Neural cell (in vitro differentiated cells): ENCODE data around the gene HIVEP1.

ENCODE experiments used
- EZH2 ChIP-seq: fragments of 200-600, 300-800 bp; shearing (Covaris generic), sonication (generic); IDR thresholded peaks from 2 replicates; pipeline ENCODE4 v1.6.1; 2014; ENCODE audit warnings: antibody characterized with exemption, low read length, borderline replicate concordance, mild to moderate bottlenecking; ENCODE audit not compliant: insufficient read depth, poor library complexity, severe bottlenecking
- POLR2AphosphoS5 ChIP-seq: IDR thresholded peaks from 2 replicates; pipeline ENCODE4 v1.6.1; 2012
- TF ChIP-seq, protein P1 (sequence below): fragments of 450-650 bp; IDR thresholded peaks from 2 replicates; pipeline ENCODE4 v1.5.1; 2014; ENCODE audit warnings: antibody characterized with exemption, mild to moderate bottlenecking, moderate library complexity; ENCODE audit not compliant: poor library complexity, severe bottlenecking
- TF ChIP-seq, protein P2 (sequence below): IDR thresholded peaks from 2 replicates; pipeline ENCODE4 v1.6.1; 2012; ENCODE audit warnings: borderline replicate concordance

DNA sequence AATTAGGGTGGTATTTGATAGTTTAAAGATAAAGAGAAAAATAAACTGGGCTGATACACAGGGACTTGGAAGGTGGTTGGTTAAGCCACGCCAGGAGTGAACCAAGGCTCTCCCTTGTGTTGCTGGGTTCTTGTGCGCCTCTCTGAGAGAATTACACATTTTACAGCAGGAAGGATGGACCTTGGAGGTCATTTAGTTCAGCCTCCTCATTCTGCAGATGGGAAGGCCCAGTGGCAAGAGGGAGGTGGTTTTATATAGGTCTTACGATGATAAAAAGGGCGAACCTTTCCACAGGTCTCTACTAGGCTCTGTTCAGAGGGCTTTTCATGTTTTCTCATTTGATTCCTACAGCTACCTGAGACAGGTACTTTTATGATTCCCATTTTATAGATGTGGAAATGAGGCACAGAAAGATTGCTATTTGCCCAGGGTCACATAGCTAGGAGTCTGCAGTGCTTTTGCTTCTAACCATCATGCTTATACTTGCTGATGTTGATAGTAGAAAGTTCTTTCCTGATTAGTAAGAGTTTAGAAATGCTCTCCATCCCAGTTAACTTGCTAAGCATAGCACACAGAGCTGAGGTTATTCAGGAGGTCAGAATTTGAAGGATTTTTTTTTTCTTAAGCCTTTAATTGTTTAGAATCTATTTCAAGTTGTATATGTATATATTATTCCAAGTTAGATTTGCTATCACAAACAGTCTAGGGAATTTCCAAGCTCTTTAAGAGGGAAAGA is 12.8 kb downstream of the HIVEP1 start:
- TF ChIP-seq, protein P1, sequence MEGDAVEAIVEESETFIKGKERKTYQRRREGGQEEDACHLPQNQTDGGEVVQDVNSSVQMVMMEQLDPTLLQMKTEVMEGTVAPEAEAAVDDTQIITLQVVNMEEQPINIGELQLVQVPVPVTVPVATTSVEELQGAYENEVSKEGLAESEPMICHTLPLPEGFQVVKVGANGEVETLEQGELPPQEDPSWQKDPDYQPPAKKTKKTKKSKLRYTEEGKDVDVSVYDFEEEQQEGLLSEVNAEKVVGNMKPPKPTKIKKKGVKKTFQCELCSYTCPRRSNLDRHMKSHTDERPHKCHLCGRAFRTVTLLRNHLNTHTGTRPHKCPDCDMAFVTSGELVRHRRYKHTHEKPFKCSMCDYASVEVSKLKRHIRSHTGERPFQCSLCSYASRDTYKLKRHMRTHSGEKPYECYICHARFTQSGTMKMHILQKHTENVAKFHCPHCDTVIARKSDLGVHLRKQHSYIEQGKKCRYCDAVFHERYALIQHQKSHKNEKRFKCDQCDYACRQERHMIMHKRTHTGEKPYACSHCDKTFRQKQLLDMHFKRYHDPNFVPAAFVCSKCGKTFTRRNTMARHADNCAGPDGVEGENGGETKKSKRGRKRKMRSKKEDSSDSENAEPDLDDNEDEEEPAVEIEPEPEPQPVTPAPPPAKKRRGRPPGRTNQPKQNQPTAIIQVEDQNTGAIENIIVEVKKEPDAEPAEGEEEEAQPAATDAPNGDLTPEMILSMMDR, result no peak
- TF ChIP-seq POLR2AphosphoS5 (no peak), EZH2 (no peak)
- TF ChIP-seq, protein P2, sequence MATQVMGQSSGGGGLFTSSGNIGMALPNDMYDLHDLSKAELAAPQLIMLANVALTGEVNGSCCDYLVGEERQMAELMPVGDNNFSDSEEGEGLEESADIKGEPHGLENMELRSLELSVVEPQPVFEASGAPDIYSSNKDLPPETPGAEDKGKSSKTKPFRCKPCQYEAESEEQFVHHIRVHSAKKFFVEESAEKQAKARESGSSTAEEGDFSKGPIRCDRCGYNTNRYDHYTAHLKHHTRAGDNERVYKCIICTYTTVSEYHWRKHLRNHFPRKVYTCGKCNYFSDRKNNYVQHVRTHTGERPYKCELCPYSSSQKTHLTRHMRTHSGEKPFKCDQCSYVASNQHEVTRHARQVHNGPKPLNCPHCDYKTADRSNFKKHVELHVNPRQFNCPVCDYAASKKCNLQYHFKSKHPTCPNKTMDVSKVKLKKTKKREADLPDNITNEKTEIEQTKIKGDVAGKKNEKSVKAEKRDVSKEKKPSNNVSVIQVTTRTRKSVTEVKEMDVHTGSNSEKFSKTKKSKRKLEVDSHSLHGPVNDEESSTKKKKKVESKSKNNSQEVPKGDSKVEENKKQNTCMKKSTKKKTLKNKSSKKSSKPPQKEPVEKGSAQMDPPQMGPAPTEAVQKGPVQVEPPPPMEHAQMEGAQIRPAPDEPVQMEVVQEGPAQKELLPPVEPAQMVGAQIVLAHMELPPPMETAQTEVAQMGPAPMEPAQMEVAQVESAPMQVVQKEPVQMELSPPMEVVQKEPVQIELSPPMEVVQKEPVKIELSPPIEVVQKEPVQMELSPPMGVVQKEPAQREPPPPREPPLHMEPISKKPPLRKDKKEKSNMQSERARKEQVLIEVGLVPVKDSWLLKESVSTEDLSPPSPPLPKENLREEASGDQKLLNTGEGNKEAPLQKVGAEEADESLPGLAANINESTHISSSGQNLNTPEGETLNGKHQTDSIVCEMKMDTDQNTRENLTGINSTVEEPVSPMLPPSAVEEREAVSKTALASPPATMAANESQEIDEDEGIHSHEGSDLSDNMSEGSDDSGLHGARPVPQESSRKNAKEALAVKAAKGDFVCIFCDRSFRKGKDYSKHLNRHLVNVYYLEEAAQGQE, result no peak
